Ectodermal cell (in vitro differentiated cells): ENCODE results near the gene ZNF555.
"Not testable (repeated sequence)": the region's sequence is repeated elsewhere in the genome, so short reads cannot be mapped to it uniquely, and the experiment has no call there.

Experiments
- H3K27ac ChIP-seq: 2 replicates; pipeline ENCODE4 v1.7.0; 2013; ENCODE audit warnings: mild to moderate bottlenecking, low read depth, low read length; ENCODE audit not compliant: insufficient read depth, poor library complexity, severe bottlenecking
- H3K27me3 ChIP-seq: 2 replicates; pipeline ENCODE4 v1.7.0; 2013; ENCODE audit warnings: mild to moderate bottlenecking, low read length; ENCODE audit not compliant: insufficient read depth, control insufficient read depth, poor library complexity, severe bottlenecking
- H3K36me3 ChIP-seq: one replicate; pipeline ENCODE4 v1.7.0; 2013; ENCODE audit warnings: low read length; ENCODE audit not compliant: control insufficient read depth, insufficient read depth
- H3K4me1 ChIP-seq: one replicate; pipeline ENCODE4 v1.7.0; 2013; ENCODE audit warnings: low read length; ENCODE audit not compliant: control insufficient read depth, insufficient read depth
- H3K4me3 ChIP-seq: 2 replicates; pipeline ENCODE4 v1.7.0; 2013; ENCODE audit warnings: low read depth, low read length, control low read depth; ENCODE audit not compliant: insufficient read depth
- H3K9me3 ChIP-seq: 2 replicates; pipeline ENCODE4 v1.7.0; 2013; ENCODE audit warnings: mild to moderate bottlenecking, low read length, moderate library complexity; ENCODE audit not compliant: control insufficient read depth
- WGBS, 2 experiments: methylation state at CpG; one replicate each; pipeline ENCODE4 v1.1.7; 2013; ENCODE audit warnings: missing lambda C conversion rate in 2 of 2; 5-methylcytosine and 5-hydroxymethylcytosine counted together

Gene ZNF555

GRCh38 chr19:2896694-2897093, 55.4 kb downstream of the ZNF555 start:
- 68 to 75% methylated on average over 8 of the region's 8 CpGs for WGBS, 2 experiments
- H3K9me3 ChIP-seq = no peaks in the 10 kb centered on the region
- no peaks in the 10 kb centered on the region for H3K27me3 ChIP-seq
- no peak overlapping the region for H3K4me3 ChIP-seq
- H3K36me3 ChIP-seq = no peaks in the 10 kb centered on the region
- H3K27ac ChIP-seq = no peak overlapping the region
- H3K4me1 ChIP-seq = no peaks in the 10 kb centered on the region

DNA sequence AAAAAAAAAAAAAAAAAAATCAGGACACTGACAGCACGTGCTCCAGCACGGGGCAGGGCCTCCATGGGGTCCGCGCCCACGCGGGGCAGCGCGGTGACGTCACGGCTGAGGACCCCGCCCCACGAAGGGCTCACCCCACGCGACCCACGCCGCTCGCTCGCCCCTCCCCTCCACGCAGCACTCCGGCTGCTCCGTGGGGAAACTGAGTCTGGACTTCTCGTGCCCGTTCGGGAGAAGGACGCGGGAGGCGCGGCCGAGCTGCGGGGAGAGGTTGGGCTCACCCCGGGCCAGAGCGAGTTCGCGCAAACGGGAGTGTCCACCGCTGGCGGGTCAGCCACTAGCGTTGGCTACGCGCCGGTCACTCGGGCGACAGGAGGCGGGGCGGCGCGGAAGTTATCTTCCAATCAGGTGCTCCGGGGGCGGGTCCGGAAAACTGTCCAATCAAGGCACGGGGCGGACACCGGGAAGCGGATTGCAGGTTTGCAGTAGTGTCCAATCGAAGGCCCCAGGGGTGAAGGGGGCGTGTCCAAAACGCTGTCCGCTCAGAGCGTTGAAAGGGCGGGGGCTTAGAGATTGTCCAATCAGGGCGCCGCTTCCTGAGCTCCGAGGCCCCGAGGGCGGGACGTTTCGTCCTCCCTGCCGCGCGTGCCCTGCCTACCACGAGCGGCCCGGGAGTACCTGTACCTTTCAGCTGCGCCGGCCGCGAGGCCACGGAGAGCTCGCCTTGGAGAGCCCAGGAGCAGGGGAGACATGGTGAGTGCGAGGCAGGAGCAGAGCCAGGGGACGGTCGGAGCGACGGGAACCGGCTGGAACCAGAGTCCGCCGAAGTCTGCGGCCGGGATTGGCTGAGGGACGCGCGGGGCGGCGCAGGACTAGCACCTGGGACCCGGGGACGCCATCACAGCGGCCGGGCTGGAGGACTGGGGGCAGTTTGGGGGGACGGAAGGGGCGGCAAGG, 59.3 kb downstream of the ZNF555 start, which contains the start of gene ZNF57:
Gene ZNF57 (plus strand): TSS at position 633 of the 957 bp plus-strand sequence. CDS start 118 bp downstream, at position 751.
- no peaks in the 10 kb centered on the region for H3K4me1 ChIP-seq
- H3K36me3 ChIP-seq = no peaks in the 10 kb centered on the region
- H3K27me3 ChIP-seq = no peaks in the 10 kb centered on the region
- peak within 1 kb of the TSS; percentile 50 for H3K27ac ChIP-seq
- 1 to 2% methylated on average over 99 to 100 of the region's 100 CpGs for WGBS, 2 experiments
- no peaks in the 10 kb centered on the region for H3K9me3 ChIP-seq
- peak within 1 kb of the TSS; percentile 83 for H3K4me3 ChIP-seq

- H3K27ac ChIP-seq = no peak overlapping the region
- H3K36me3 ChIP-seq = no peaks in the 10 kb centered on the region
- 86% methylated on average over 13 of the region's 13 CpGs for WGBS, 2 experiments
- H3K9me3 ChIP-seq = no peaks in the 10 kb centered on the region
- no peaks in the 10 kb centered on the region for H3K4me1 ChIP-seq
- H3K27me3 ChIP-seq = no peaks in the 10 kb centered on the region
- H3K4me3 ChIP-seq = no peak overlapping the region
These were observed 61.4 kb downstream of the ZNF555 start for GRCh38 chr19:2902590-2903218.

DNA sequence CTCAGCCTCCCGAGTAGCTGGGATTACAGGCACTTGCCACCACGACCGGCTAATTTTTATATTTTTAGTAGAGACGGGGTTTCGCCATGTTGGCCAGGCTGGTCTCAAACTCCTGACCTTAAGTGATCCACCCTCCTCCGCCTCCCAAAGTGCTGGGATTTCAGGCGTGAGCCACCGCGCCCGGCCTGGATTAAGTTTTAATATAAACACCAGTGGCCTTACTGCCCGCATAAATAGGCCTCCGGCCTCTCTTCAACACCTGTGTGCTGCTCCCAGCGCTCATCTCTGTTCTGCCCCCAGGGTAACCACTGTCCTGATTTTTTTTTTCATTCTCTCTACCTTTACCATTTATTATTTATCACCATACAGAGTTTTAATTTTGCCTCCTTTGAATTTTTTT, 62.1 kb downstream of the ZNF555 start:
- H3K9me3 ChIP-seq, H3K36me3 ChIP-seq, H3K4me3 ChIP-seq, H3K4me1 ChIP-seq, H3K27ac ChIP-seq, H3K27me3 ChIP-seq: not testable (repeated sequence)
- 92 to 93% methylated on average over 13 of the region's 13 CpGs for WGBS, 2 experiments

- Histone ChIP-seq H3K4me3 (no peak overlapping the region), H3K27me3 (no peaks in the 10 kb centered on the region), H3K4me1 (no peaks in the 10 kb centered on the region), H3K36me3 (no peaks in the 10 kb centered on the region), H3K27ac (no peak overlapping the region), H3K9me3 (no peaks in the 10 kb centered on the region)
- 92 to 97% methylated on average over 9 to 10 of the region's 11 CpGs for WGBS, 2 experiments
These were observed 64.7 kb downstream of the ZNF555 start for GRCh38 chr19:2905918-2906519.

- Histone ChIP-seq H3K27ac (no peak overlapping the region), H3K36me3 (no peaks in the 10 kb centered on the region), H3K9me3 (no peaks in the 10 kb centered on the region), H3K4me3 (no peak overlapping the region), H3K27me3 (no peaks in the 10 kb centered on the region), H3K4me1 (no peaks in the 10 kb centered on the region)
- WGBS, 2 experiments = 92 to 93% methylated on average over 20 of the region's 20 CpGs
These were observed 65.4 kb downstream of the ZNF555 start for GRCh38 chr19:2906631-2907195.
